ENCODE measurements around the gene ZBTB44.

DNA sequence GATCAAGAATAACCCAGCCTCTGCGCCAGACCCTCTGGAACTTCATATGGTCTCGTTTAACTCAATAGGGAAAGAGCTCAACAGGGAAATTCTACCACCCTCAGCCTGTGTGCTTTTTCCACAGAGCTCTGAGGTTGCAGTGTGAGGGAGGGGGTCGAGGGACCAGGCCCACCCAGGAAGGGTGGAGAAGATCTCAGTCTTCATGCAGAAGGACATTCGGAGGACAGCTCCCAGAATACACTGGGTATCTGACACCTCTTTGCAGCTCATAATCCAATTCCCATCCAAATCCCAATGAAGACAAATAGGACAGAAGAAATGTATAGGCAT, 98.5 kb downstream of the ZBTB44 start:
- TF ChIP-seq POLR2A (IDR thresholded peaks at IDR 0.05; ENCODE audit: low read depth, low read length) (no peak), POLR2AphosphoS5 (IDR thresholded peaks at IDR 0.05; ENCODE audit: low read depth, low read length) (no peak)

Measured in GM12892 (cell line).